WTC11 (cell line): ENCODE data around the gene ZFP64. TPM values are rescaled to one million over a fixed set of nuclear protein-coding genes. Genes with fewer than 3 reads are reported as not detected.

Source experiments
- ATAC-seq: fragments of 200-7000 bp; cut with Tn5 transposase; 2 replicates; pipeline ENCODE4 v1.10.0; 2021; ENCODE audit warnings: mild to moderate bottlenecking, moderate library complexity
- CTCF ChIA-PET: fragments of 300-600 bp; sonication (Branson Sonifier 250); formaldehyde crosslinking; loops from one replicate; lab custom pipeline; 2021; ENCODE audit warnings: antibody characterized with exemption; lab: Charles Lee
- POLR2A ChIA-PET: fragments of 350-600 bp; sonication (Branson Sonifier 250); formaldehyde crosslinking; loops from one replicate; lab custom pipeline; 2021; ENCODE audit warnings: antibody characterized with exemption; lab: Charles Lee
- DNase-seq: peaks from one replicate; pipeline ENCODE4 v3.0.0; 2021; ENCODE audit warnings: low spot score
- H3K27ac Mint-ChIP-seq: 2 replicates; pipeline ENCODE4 v1.8.0; 2021; ENCODE audit warnings: mixed read lengths
- H3K27me3 Mint-ChIP-seq: 2 replicates; pipeline ENCODE4 v1.8.0; 2021; ENCODE audit warnings: low read depth, mild to moderate bottlenecking, moderate library complexity, mixed read lengths
- H3K36me3 Mint-ChIP-seq: 2 replicates; pipeline ENCODE4 v1.8.0; 2021; ENCODE audit warnings: mixed read lengths
- H3K4me1 Mint-ChIP-seq: 2 replicates; pipeline ENCODE4 v1.8.0; 2022; ENCODE audit warnings: mixed read lengths
- H3K4me3 Mint-ChIP-seq: 2 replicates; pipeline ENCODE4 v1.8.0; 2021; ENCODE audit warnings: mild to moderate bottlenecking, moderate library complexity, mixed read lengths
- H3K9me3 Mint-ChIP-seq: 2 replicates; pipeline ENCODE4 v1.8.0; 2021; ENCODE audit warnings: mixed read lengths
- CREB1 ChIP-seq: sonication (generic); formaldehyde crosslinking; IDR thresholded peaks from 2 replicates; pipeline ENCODE4 v1.8.0; 2023; ENCODE audit warnings: mild to moderate bottlenecking, missing genetic modification reagents
- FOXJ3 ChIP-seq: sonication (generic); formaldehyde crosslinking; IDR thresholded peaks from 2 replicates; pipeline ENCODE4 v1.9.0; 2021; ENCODE audit warnings: missing genetic modification reagents, mild to moderate bottlenecking, borderline replicate concordance
- FOXP4 ChIP-seq: sonication (generic); formaldehyde crosslinking; IDR thresholded peaks from 2 replicates; pipeline ENCODE4 v1.8.0; 2022; ENCODE audit warnings: mild to moderate bottlenecking, missing genetic modification reagents
- HMGA2 ChIP-seq: fragments of 250-450 bp; sonication (Bioruptor Pico); IDR thresholded peaks from 2 replicates; pipeline ENCODE4 v1.4.0; 2021; ENCODE audit warnings: mild to moderate bottlenecking, moderate library complexity
- IRF2 ChIP-seq: sonication (generic); formaldehyde crosslinking; IDR thresholded peaks from 2 replicates; pipeline ENCODE4 v1.8.0; 2022; ENCODE audit warnings: low read depth, missing genetic modification reagents, borderline replicate concordance
- JUN ChIP-seq: sonication (generic); formaldehyde crosslinking; IDR thresholded peaks from 2 replicates; pipeline ENCODE4 v1.8.0; 2023; ENCODE audit warnings: mild to moderate bottlenecking, missing genetic modification reagents
- TP53 ChIP-seq: sonication (generic); formaldehyde crosslinking; IDR thresholded peaks from 2 replicates; pipeline ENCODE4 v1.8.1; 2023; ENCODE audit warnings: mild to moderate bottlenecking, missing genetic modification reagents
- ZNF219 ChIP-seq: sonication (generic); formaldehyde crosslinking; IDR thresholded peaks from 2 replicates; pipeline ENCODE4 v1.8.0; 2023; ENCODE audit warnings: missing genetic modification reagents, mild to moderate bottlenecking, borderline replicate concordance
- ZNF281 ChIP-seq: sonication (generic); formaldehyde crosslinking; IDR thresholded peaks from 2 replicates; pipeline ENCODE4 v1.8.0; 2023; ENCODE audit warnings: mild to moderate bottlenecking, missing genetic modification reagents
- ZNF396 ChIP-seq: fragments of 250-450 bp; sonication (Bioruptor Pico); IDR thresholded peaks from 2 replicates; pipeline ENCODE4 v1.8.0; 2021; ENCODE audit warnings: mild to moderate bottlenecking, moderate library complexity, borderline replicate concordance
- ZNF512 ChIP-seq: sonication (generic); formaldehyde crosslinking; IDR thresholded peaks from 2 replicates; pipeline ENCODE4 v1.8.1; 2022; ENCODE audit warnings: missing genetic modification reagents, borderline replicate concordance
- ZNF532 ChIP-seq: fragments of 250-450 bp; sonication (Bioruptor Pico); IDR thresholded peaks from 2 replicates; pipeline ENCODE4 v1.9.0; 2021; ENCODE audit warnings: mild to moderate bottlenecking, borderline replicate concordance
- total RNA-seq: library from RNA; stranded (reverse); gene quantifications from 3 replicates; pipeline ENCODE4 v1.2.3, GENCODE V29; 2021
- TF ChIP-seq, protein P1 (sequence below): sonication (generic); formaldehyde crosslinking; IDR thresholded peaks from 2 replicates; pipeline ENCODE4 v1.8.1; 2023; ENCODE audit warnings: mild to moderate bottlenecking, missing genetic modification reagents, borderline replicate concordance
- TF ChIP-seq, protein P2 (sequence below): fragments of 250-450 bp; sonication (Bioruptor Pico); IDR thresholded peaks from 2 replicates; pipeline ENCODE4 v2.1.2; 2022; ENCODE audit warnings: mild to moderate bottlenecking, moderate library complexity

The ZFP64 gene
- total RNA-seq, 1 experiment from 2014 or later, result 26.1 TPM

DNA sequence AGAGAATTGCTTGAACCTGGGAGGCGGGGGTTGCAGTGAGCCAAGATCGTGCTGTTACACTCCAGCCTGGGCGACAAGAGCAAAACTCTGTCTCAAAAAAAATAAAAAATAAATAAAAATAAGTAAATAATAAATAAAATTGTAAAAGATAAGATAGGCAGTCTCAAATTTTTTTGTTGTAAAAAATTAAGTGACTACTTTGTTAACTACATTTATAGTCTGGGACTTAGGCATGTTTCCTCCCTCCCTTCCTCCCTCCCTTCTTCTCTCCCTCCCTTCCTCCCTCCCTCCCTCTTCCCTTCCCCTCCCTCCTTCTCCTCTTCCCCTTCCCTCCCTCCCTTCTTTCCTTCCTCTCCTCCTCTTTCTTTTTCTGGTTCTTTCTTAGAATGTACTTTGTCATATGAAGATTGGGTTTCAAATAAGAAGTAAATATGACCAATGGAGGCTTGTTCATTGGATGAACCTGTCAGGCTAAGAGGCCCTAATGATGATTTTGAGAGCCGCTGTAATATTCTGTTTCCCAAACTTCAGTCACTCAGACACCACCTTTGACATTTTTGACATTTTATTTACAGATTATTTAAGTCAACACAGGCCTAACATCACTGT is 24.2 kb downstream of the ZFP64 start (continued):
- TF ChIP-seq ZNF512 (CRISPR knock-in tag), result no peak
- no peak for TF ChIP-seq CREB1
- TF ChIP-seq IRF2 (CRISPR knock-in tag), result no peak
- TF ChIP-seq, protein P1, sequence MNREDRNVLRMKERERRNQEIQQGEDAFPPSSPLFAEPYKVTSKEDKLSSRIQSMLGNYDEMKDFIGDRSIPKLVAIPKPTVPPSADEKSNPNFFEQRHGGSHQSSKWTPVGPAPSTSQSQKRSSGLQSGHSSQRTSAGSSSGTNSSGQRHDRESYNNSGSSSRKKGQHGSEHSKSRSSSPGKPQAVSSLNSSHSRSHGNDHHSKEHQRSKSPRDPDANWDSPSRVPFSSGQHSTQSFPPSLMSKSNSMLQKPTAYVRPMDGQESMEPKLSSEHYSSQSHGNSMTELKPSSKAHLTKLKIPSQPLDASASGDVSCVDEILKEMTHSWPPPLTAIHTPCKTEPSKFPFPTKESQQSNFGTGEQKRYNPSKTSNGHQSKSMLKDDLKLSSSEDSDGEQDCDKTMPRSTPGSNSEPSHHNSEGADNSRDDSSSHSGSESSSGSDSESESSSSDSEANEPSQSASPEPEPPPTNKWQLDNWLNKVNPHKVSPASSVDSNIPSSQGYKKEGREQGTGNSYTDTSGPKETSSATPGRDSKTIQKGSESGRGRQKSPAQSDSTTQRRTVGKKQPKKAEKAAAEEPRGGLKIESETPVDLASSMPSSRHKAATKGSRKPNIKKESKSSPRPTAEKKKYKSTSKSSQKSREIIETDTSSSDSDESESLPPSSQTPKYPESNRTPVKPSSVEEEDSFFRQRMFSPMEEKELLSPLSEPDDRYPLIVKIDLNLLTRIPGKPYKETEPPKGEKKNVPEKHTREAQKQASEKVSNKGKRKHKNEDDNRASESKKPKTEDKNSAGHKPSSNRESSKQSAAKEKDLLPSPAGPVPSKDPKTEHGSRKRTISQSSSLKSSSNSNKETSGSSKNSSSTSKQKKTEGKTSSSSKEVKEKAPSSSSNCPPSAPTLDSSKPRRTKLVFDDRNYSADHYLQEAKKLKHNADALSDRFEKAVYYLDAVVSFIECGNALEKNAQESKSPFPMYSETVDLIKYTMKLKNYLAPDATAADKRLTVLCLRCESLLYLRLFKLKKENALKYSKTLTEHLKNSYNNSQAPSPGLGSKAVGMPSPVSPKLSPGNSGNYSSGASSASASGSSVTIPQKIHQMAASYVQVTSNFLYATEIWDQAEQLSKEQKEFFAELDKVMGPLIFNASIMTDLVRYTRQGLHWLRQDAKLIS (CRISPR knock-in tag), result no peak
- no peak for TF ChIP-seq HMGA2 (CRISPR knock-in tag)

- peaks cover 48% of the 10 kb centered on the region for H3K36me3 Mint-ChIP-seq
- no peaks in the 10 kb centered on the region for H3K27me3 Mint-ChIP-seq
- ATAC-seq (no peak), DNase-seq (no peak)
- H3K4me1 Mint-ChIP-seq, result no peaks in the 10 kb centered on the region
- no peak overlapping the region for H3K27ac Mint-ChIP-seq
- ChIA-PET CTCF (interaction anchor here (0.6 to 1.7 kb wide), 2 partner anchors 16 to 146 kb away, joined by 3 to 4 read pairs; no protein-coding TSS in a partner anchor), POLR2A (interaction anchor here (0.6 kb wide), 1 partner anchor 17 kb away, joined by 4 read pairs; no protein-coding TSS in a partner anchor)
- no peak overlapping the region for H3K4me3 Mint-ChIP-seq
- H3K9me3 Mint-ChIP-seq, result peaks cover 14% of the 10 kb centered on the region
- TF ChIP-seq ZNF512 (CRISPR knock-in tag), result no peak
- no peak for TF ChIP-seq ZNF396 (CRISPR knock-in tag)
- no peak for TF ChIP-seq ZNF281 (CRISPR knock-in tag)
- no peak for TF ChIP-seq ZNF219
- no peak for TF ChIP-seq FOXP4 (CRISPR knock-in tag)
- TF ChIP-seq TP53 (CRISPR knock-in tag), result no peak
- TF ChIP-seq ZNF532 (CRISPR knock-in tag), result no peak
- TF ChIP-seq, protein P2, sequence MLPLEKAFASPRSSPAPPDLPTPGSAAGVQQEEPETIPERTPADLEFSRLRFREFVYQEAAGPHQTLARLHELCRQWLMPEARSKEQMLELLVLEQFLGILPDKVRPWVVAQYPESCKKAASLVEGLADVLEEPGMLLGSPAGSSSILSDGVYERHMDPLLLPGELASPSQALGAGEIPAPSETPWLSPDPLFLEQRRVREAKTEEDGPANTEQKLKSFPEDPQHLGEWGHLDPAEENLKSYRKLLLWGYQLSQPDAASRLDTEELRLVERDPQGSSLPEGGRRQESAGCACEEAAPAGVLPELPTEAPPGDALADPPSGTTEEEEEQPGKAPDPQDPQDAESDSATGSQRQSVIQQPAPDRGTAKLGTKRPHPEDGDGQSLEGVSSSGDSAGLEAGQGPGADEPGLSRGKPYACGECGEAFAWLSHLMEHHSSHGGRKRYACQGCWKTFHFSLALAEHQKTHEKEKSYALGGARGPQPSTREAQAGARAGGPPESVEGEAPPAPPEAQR (CRISPR knock-in tag), result no peak
- TF ChIP-seq JUN, result no peak
- TF ChIP-seq FOXJ3 (CRISPR knock-in tag), result no peak
These were observed 25.4 kb downstream of the ZFP64 start for GRCh38 chr20:52166150-52166549.
